Measurements from ENCODE around the gene KDM1B.

KDM1B gene

DNA sequence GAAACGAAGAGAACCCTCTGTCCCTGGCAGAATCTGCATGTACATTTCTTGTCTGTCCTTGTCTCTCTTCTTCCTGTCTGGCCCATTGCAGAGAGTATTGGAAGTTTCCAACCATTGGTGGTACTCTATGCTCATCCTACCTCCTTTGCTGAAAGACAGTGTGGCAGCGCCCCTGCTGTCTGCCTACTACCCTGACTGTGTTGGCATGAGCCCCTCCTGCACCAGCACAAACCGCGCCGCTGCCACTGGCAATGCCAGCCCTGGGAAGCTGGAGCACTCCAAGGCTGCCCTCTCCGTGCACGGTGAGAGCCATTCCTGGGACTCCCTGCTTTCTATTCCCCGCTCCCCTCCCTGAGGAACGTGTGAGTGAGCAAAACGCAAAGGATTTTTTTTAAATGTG is 32.5 kb downstream of the KDM1B start:
- Histone ChIP-seq H3K27ac (ENCODE audit: low read length) (no peak overlapping the region), H3K36me3 (replicated peaks; ENCODE audit: insufficient read depth, low read length) (no peaks in the 10 kb centered on the region), H3K4me1 (ENCODE audit: low read length) (no peaks in the 10 kb centered on the region), H3K9me3 (replicated peaks; ENCODE audit: insufficient read depth, low read length) (no peaks in the 10 kb centered on the region), H3K4me2 (ENCODE audit: low read depth, low read length) (no peak overlapping the region), H3F3A (ENCODE audit: insufficient read depth, low read length) (no peaks in the 10 kb centered on the region), H3K79me2 (ENCODE audit: low read length) (no peaks in the 10 kb centered on the region), H3K27me3 (replicated peaks; ENCODE audit: insufficient read depth, low read length) (no peaks in the 10 kb centered on the region), H4K20me1 (ENCODE audit: insufficient read depth, low read length) (no peaks in the 10 kb centered on the region), H3K9ac (ENCODE audit: low read length) (no peak overlapping the region), H2AFZ (ENCODE audit: low read length) (no peak overlapping the region), H3K9me2 (replicated peaks; ENCODE audit: insufficient read depth, low read length) (no peaks in the 10 kb centered on the region), H3K4me3 (ENCODE audit: low read length) (no peak overlapping the region)
- DNase-seq: no peak
- TF ChIP-seq EZH2phosphoT487 (IDR thresholded peaks at IDR 0.05; ENCODE audit: low read length) (no peak), EZH2 (optimal IDR thresholded peaks at IDR 0.05; ENCODE audit: low read depth, low read length) (no peak)
- TF ChIP-seq, protein P1, sequence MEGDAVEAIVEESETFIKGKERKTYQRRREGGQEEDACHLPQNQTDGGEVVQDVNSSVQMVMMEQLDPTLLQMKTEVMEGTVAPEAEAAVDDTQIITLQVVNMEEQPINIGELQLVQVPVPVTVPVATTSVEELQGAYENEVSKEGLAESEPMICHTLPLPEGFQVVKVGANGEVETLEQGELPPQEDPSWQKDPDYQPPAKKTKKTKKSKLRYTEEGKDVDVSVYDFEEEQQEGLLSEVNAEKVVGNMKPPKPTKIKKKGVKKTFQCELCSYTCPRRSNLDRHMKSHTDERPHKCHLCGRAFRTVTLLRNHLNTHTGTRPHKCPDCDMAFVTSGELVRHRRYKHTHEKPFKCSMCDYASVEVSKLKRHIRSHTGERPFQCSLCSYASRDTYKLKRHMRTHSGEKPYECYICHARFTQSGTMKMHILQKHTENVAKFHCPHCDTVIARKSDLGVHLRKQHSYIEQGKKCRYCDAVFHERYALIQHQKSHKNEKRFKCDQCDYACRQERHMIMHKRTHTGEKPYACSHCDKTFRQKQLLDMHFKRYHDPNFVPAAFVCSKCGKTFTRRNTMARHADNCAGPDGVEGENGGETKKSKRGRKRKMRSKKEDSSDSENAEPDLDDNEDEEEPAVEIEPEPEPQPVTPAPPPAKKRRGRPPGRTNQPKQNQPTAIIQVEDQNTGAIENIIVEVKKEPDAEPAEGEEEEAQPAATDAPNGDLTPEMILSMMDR (IDR thresholded peaks at IDR 0.05; ENCODE audit: low read length): no peak

DNA sequence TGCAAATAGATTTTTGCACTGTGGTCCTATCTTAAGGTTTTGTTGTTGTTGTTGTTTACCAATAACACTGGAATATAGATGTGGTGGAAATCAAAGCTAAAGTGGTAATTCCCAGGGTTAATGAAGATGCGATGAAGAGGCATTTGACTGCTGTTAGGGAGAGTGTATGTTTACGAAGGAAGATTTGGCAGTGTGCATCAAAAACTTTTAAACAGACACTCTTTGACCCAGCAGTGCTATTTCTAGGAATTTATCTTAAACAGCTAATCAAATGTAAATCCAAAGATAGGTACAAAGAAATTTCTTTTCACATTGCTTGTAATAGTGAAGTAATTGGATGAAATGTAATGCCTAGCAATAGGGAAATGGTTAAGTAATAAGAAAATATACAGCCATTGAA is 34.0 kb downstream of the KDM1B start:
- Histone ChIP-seq H2AFZ (ENCODE audit: low read length) (no peak overlapping the region), H3K4me2 (ENCODE audit: low read depth, low read length) (no peak overlapping the region), H3K9ac (ENCODE audit: low read length) (no peak overlapping the region), H3K4me3 (ENCODE audit: low read length) (no peak overlapping the region), H3K27me3 (replicated peaks; ENCODE audit: insufficient read depth, low read length) (no peaks in the 10 kb centered on the region), H3K4me1 (ENCODE audit: low read length) (no peaks in the 10 kb centered on the region), H3K27ac (ENCODE audit: low read length) (no peak overlapping the region), H3K9me2 (replicated peaks; ENCODE audit: insufficient read depth, low read length) (no peaks in the 10 kb centered on the region), H3K79me2 (ENCODE audit: low read length) (no peaks in the 10 kb centered on the region), H3F3A (ENCODE audit: insufficient read depth, low read length) (no peaks in the 10 kb centered on the region), H3K9me3 (replicated peaks; ENCODE audit: insufficient read depth, low read length) (no peaks in the 10 kb centered on the region), H4K20me1 (ENCODE audit: insufficient read depth, low read length) (no peaks in the 10 kb centered on the region), H3K36me3 (replicated peaks; ENCODE audit: insufficient read depth, low read length) (no peaks in the 10 kb centered on the region)
- TF ChIP-seq EZH2phosphoT487 (IDR thresholded peaks at IDR 0.05; ENCODE audit: low read length): no peak
- TF ChIP-seq, protein P1 (IDR thresholded peaks at IDR 0.05; ENCODE audit: low read length): no peak
- TF ChIP-seq EZH2 (optimal IDR thresholded peaks at IDR 0.05; ENCODE audit: low read depth, low read length): no peak
- DNase-seq: no peak

DNA sequence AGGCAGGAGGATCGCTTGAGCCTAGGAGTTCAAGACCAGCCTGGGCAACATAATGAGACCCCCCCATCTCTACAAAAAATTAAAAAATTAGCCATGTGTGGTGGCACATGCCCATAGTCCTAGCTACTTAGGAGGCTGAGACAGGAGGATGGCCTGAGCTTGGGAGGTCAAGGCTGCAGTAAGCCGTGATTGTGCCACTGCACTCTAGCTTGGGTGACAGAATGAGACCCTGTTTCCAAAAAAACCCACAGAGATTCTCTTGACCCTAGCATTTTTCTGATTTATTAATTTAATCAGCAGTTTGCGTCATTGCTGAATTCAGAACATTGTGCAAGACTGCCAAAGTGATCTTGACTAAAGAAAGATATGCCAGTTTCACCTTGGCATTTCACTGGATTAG is 36.8 kb downstream of the KDM1B start:
- no peaks in the 10 kb centered on the region for H3K36me3 ChIP-seq (replicated peaks; ENCODE audit: insufficient read depth, low read length)

DNA sequence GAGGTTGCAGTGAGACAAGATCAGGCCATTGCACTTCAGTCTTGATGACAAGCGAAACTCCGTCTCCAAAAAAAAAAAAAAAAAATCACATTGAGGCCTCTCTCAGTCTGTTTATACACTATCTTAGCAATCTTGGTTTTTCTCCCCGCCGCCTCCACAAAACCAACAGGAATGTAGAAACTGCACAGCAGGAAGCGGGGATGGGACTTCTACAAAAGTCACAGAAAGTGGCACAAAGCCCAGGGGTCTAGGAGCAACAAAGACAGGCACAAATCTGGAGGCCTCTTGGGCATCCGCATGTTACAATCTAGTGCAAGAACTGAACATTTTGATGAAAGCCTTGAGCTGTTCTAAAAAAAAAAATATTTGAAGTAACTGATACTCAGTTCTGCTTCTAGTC is 48.6 kb downstream of the KDM1B start:
- H3K27ac ChIP-seq (ENCODE audit: low read length): no peak overlapping the region
- no peak overlapping the region for H3K4me3 ChIP-seq (ENCODE audit: low read length)
- H3K9me3 ChIP-seq (replicated peaks; ENCODE audit: insufficient read depth, low read length): no peaks in the 10 kb centered on the region
- no peak overlapping the region for H3K4me2 ChIP-seq (ENCODE audit: low read depth, low read length)
- no peaks in the 10 kb centered on the region for H3K27me3 ChIP-seq (replicated peaks; ENCODE audit: insufficient read depth, low read length)
- no peaks in the 10 kb centered on the region for H3F3A ChIP-seq (ENCODE audit: insufficient read depth, low read length)
- no peaks in the 10 kb centered on the region for H3K4me1 ChIP-seq (ENCODE audit: low read length)
- no peak overlapping the region for H3K9ac ChIP-seq (ENCODE audit: low read length)
- DNase-seq: no peak
- no peaks in the 10 kb centered on the region for H3K9me2 ChIP-seq (replicated peaks; ENCODE audit: insufficient read depth, low read length)
- no peak overlapping the region for H2AFZ ChIP-seq (ENCODE audit: low read length)
- no peaks in the 10 kb centered on the region for H3K36me3 ChIP-seq (replicated peaks; ENCODE audit: insufficient read depth, low read length)
- TF ChIP-seq EZH2phosphoT487 (IDR thresholded peaks at IDR 0.05; ENCODE audit: low read length) (no peak), EZH2 (optimal IDR thresholded peaks at IDR 0.05; ENCODE audit: low read depth, low read length) (no peak)
- TF ChIP-seq, protein P1 (IDR thresholded peaks at IDR 0.05; ENCODE audit: low read length): no peak
- no peaks in the 10 kb centered on the region for H3K79me2 ChIP-seq (ENCODE audit: low read length)
- H4K20me1 ChIP-seq (ENCODE audit: insufficient read depth, low read length): no peaks in the 10 kb centered on the region

More for the DNA sequence above, 36.8 kb downstream of the KDM1B start:
- H3F3A ChIP-seq (ENCODE audit: insufficient read depth, low read length): no peaks in the 10 kb centered on the region
- no peaks in the 10 kb centered on the region for H3K9me2 ChIP-seq (replicated peaks; ENCODE audit: insufficient read depth, low read length)
- H3K27me3 ChIP-seq (replicated peaks; ENCODE audit: insufficient read depth, low read length): no peaks in the 10 kb centered on the region
- H3K9me3 ChIP-seq (replicated peaks; ENCODE audit: insufficient read depth, low read length): no peaks in the 10 kb centered on the region
- no peaks in the 10 kb centered on the region for H4K20me1 ChIP-seq (ENCODE audit: insufficient read depth, low read length)
- no peak overlapping the region for H3K27ac ChIP-seq (ENCODE audit: low read length)
- no peaks in the 10 kb centered on the region for H3K79me2 ChIP-seq (ENCODE audit: low read length)
- H2AFZ ChIP-seq (ENCODE audit: low read length): no peak overlapping the region
- no peak overlapping the region for H3K9ac ChIP-seq (ENCODE audit: low read length)
- no peak overlapping the region for H3K4me2 ChIP-seq (ENCODE audit: low read depth, low read length)
- no peak for DNase-seq
- no peak for TF ChIP-seq EZH2 (optimal IDR thresholded peaks at IDR 0.05; ENCODE audit: low read depth, low read length)
- H3K4me1 ChIP-seq (ENCODE audit: low read length): no peaks in the 10 kb centered on the region
- H3K4me3 ChIP-seq (ENCODE audit: low read length): no peak overlapping the region
